Panc1 (cell line): Measurements from ENCODE around the gene TTBK1.

ENCODE experiments used
- POLR2AphosphoS5 ChIP-seq: IDR thresholded peaks from 2 replicates; pipeline ENCODE4 v1.6.1; 2012; ENCODE audit warnings: mild to moderate bottlenecking, low read depth, low read length, moderate library complexity
- SIN3A ChIP-seq: IDR thresholded peaks from 2 replicates; pipeline ENCODE4 v1.6.1; 2012; ENCODE audit warnings: low read depth, mild to moderate bottlenecking, low read length, moderate library complexity, borderline replicate concordance; ENCODE audit not compliant: insufficient read depth

GRCh38 chr6:43331891-43332290 is 88.6 kb downstream of the TTBK1 start:
- TF ChIP-seq SIN3A (no peak), POLR2AphosphoS5 (no peak)
